Common myeloid progenitor, CD34-positive (primary cell): ENCODE measurements around the gene SPAG16.
A peak's percentile ranks its signal among the peaks of the same experiment; 100 is the strongest.

Source experiments
- CTCF ChIA-PET: fragments of 350-600 bp; sonication (Branson Sonifier 250); formaldehyde crosslinking; loops from one replicate; lab custom pipeline; 2021; ENCODE audit warnings: antibody characterized with exemption; lab: Charles Lee
- POLR2A ChIA-PET: fragments of 350-600 bp; sonication (Branson Sonifier 250); formaldehyde crosslinking; loops from one replicate; lab custom pipeline; 2021; ENCODE audit warnings: antibody characterized with exemption; lab: Charles Lee
- DNase-seq, 3 donors: peaks; one replicate each; pipeline versions ENCODE4 v3.0.0 to v3.0.0-alpha.2; 2013
- H3K27ac ChIP-seq, 2 experiments: 1 replicate in 1 of 2; 2 replicates in 1 of 2; pipeline ENCODE4 v1.7.0; 2013; ENCODE audit warnings: inconsistent platforms in 2 of 2, low read length in 2 of 2, mild to moderate bottlenecking in 2 of 2, low read depth in 1 of 2, moderate library complexity in 1 of 2; ENCODE audit not compliant: severe bottlenecking in 2 of 2, insufficient read depth in 1 of 2, poor library complexity in 1 of 2
- H3K27me3 ChIP-seq, 5 experiments: replicated peaks in 2 of 5; 1 replicate in 3 of 5; 2 replicates in 2 of 5; pipeline versions ENCODE4 v1.6.1 to v1.7.0; 2013; ENCODE audit warnings: low read length in 4 of 5, mild to moderate bottlenecking in 2 of 5, moderate library complexity in 2 of 5, inconsistent platforms in 1 of 5; ENCODE audit not compliant: insufficient read depth in 5 of 5, control insufficient read depth in 4 of 5
- H3K36me3 ChIP-seq, 4 experiments: 1 replicate in 2 of 4; 2 replicates in 2 of 4; pipeline versions ENCODE4 v1.6.1 to v1.7.0; 2013; ENCODE audit warnings: low read length in 3 of 4, control low read depth in 1 of 4, mild to moderate bottlenecking in 1 of 4; ENCODE audit not compliant: control insufficient read depth in 4 of 4, insufficient read depth in 4 of 4
- H3K4me1 ChIP-seq, 4 experiments: 1 replicate in 3 of 4; 2 replicates in 1 of 4; pipeline versions ENCODE4 v1.6.1 to v1.7.1; 2013; ENCODE audit warnings: low read length in 3 of 4, mild to moderate bottlenecking in 3 of 4, control low read depth in 1 of 4, inconsistent platforms in 1 of 4, moderate library complexity in 1 of 4; ENCODE audit not compliant: control insufficient read depth in 4 of 4, insufficient read depth in 4 of 4; ENCODE audit errors: control extremely low read depth in 1 of 4
- H3K4me3 ChIP-seq, 7 experiments: 1 replicate in 4 of 7; 2 replicates in 3 of 7; pipeline versions ENCODE4 v1.5.1 to v1.7.0; 2013; ENCODE audit warnings: mild to moderate bottlenecking in 7 of 7, low read length in 6 of 7, moderate library complexity in 6 of 7, inconsistent platforms in 2 of 7, low read depth in 2 of 7, control low read depth in 1 of 7; ENCODE audit not compliant: insufficient read depth in 4 of 7, control insufficient read depth in 1 of 7; ENCODE audit errors: extremely low read depth in 1 of 7
- H3K9me3 ChIP-seq, 5 experiments: 1 replicate in 4 of 5; 2 replicates in 1 of 5; pipeline versions ENCODE4 v1.6.1 to v1.7.1; 2013; ENCODE audit warnings: low read length in 4 of 5, mild to moderate bottlenecking in 2 of 5, inconsistent platforms in 1 of 5, low read depth in 1 of 5, moderate library complexity in 1 of 5; ENCODE audit not compliant: control insufficient read depth in 4 of 5, insufficient read depth in 2 of 5; ENCODE audit errors: control extremely low read depth in 1 of 5
- WGBS: methylation state at CpG from one replicate; pipeline ENCODE4 v1.1.5; 2013; ENCODE audit not compliant: insufficient coverage; 5-methylcytosine and 5-hydroxymethylcytosine counted together

Gene SPAG16

DNA sequence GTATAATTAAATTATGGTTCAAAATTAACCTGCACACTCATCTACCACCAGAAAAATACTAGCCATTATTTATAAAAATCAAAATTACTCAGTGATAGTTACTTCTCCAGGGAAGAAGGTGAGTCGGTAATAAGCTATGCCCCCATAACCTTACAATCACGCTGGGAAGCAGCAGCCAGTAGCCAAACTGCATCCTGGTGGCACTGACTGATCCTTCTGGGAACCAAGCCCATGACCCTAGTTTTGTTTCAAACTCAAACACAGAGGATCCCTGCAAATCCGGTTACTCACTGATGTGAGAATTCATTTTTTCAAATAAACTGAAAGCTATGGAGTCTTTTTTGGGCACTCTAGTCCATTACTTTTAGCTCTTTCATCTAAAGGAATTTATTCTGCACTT is 1038.4 kb downstream of the SPAG16 start:
- no peak overlapping the region for H3K27ac ChIP-seq
- H3K36me3 ChIP-seq: no peaks in the 10 kb centered on the region
- no peak for DNase-seq
- ChIA-PET CTCF (no interaction called here), POLR2A (no interaction called here)
- no peaks in the 10 kb centered on the region for H3K9me3 ChIP-seq
- H3K27me3 ChIP-seq: peaks cover 0 to 1% (median 0%) of the 10 kb centered on the region in 5 experiments
- WGBS: 94% methylated on average over 3 of the region's 3 CpGs
- no peaks in the 10 kb centered on the region for H3K4me1 ChIP-seq
- no peak overlapping the region for H3K4me3 ChIP-seq

- H3K4me3 ChIP-seq: no peak overlapping the region
- no peaks in the 10 kb centered on the region for H3K4me1 ChIP-seq
- WGBS: no CpG with 5 or more reads among the region's 1 CpG
- DNase-seq: no peak
- ChIA-PET CTCF (interaction anchor here (1.2 kb wide), 1 partner anchor 31 kb away, joined by 3 read pairs; no protein-coding TSS in a partner anchor), POLR2A (no interaction called here)
- no peaks in the 10 kb centered on the region for H3K9me3 ChIP-seq
- no peaks in the 10 kb centered on the region for H3K36me3 ChIP-seq
- peaks cover 0 to 1% (median 0%) of the 10 kb centered on the region in 5 experiments for H3K27me3 ChIP-seq
- H3K27ac ChIP-seq: no peak overlapping the region
These were observed 1041.1 kb downstream of the SPAG16 start for GRCh38 chr2:214325404-214325803.

DNA sequence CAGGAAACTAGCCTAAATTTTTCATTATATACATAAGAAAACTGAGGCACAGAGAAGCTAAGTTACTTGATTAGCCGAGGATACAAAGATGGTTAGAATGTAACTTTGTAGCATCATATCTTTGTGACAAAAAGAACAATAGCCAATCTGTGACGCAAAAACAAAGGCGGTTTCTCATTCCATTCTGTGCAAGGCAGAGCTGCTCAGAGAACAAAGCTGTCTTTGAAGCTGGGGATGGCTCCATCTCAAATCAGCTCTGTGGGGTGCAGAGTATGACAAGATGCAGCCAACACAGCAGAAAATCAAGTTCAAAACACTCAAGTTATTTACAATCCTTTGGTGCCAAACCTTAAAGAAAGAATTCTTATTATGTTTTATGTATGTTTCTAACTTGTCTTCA is 1044.7 kb downstream of the SPAG16 start:
- POLR2A ChIA-PET: no interaction called here
- H3K4me3 ChIP-seq: no peak overlapping the region
- H3K36me3 ChIP-seq: no peaks in the 10 kb centered on the region
- no peaks in the 10 kb centered on the region for H3K4me1 ChIP-seq
- DNase-seq: no peak
- peaks cover 0 to 1% (median 0%) of the 10 kb centered on the region in 5 experiments for H3K27me3 ChIP-seq
- WGBS: 100% methylated on average over 2 of the region's 3 CpGs
- no peak overlapping the region for H3K27ac ChIP-seq
- CTCF ChIA-PET: no interaction called here
- H3K9me3 ChIP-seq: no peaks in the 10 kb centered on the region

DNA sequence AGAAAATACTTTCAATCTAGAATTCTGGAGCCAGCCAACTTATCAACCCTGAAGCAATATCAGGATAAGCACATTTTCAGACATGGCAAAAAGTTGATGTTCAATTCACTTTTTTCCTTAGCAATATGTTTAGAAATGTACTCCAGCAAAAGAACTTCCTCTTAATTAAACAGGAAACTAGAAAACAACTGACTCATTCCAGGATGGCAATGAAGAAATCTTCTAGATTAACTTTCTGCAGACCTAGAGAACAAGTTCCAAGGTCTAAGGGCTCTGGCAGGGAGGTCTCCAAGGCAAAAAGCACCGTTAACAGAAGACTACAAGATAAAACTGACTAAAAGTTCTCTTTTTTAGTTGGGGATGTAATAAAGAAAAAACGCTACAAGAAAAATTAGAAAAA is 1057.4 kb downstream of the SPAG16 start:
- H3K27ac ChIP-seq: no peak overlapping the region
- POLR2A ChIA-PET: no interaction called here
- H3K4me3 ChIP-seq: no peak overlapping the region
- no peaks in the 10 kb centered on the region for H3K9me3 ChIP-seq
- WGBS: no CpG with 5 or more reads among the region's 2 CpGs
- peak; percentile 10 to 65 (median 62) for DNase-seq
- no peaks in the 10 kb centered on the region for H3K27me3 ChIP-seq
- peaks cover 0 to 3% (median 2%) of the 10 kb centered on the region in 4 experiments for H3K4me1 ChIP-seq
- H3K36me3 ChIP-seq: no peaks in the 10 kb centered on the region
- CTCF ChIA-PET: no interaction called here

GRCh38 chr2:214358506-214358905 is 1074.2 kb downstream of the SPAG16 start:
- Histone ChIP-seq H3K4me1 (no peaks in the 10 kb centered on the region), H3K36me3 (no peaks in the 10 kb centered on the region), H3K27ac (no peak overlapping the region), H3K27me3 (no peaks in the 10 kb centered on the region), H3K4me3 (no peak overlapping the region), H3K9me3 (no peaks in the 10 kb centered on the region)
- DNase-seq: no peak
- 100% methylated on average over 1 of the region's 1 CpG for WGBS
- ChIA-PET CTCF (no interaction called here), POLR2A (no interaction called here)

- ChIA-PET CTCF (no interaction called here), POLR2A (no interaction called here)
- Histone ChIP-seq H3K4me1 (no peaks in the 10 kb centered on the region), H3K27me3 (no peaks in the 10 kb centered on the region), H3K36me3 (no peaks in the 10 kb centered on the region), H3K9me3 (no peaks in the 10 kb centered on the region), H3K27ac (no peak overlapping the region), H3K4me3 (no peak overlapping the region)
- no peak for DNase-seq
- WGBS: 100% methylated on average over 1 of the region's 4 CpGs
These were observed 1076.9 kb downstream of the SPAG16 start for GRCh38 chr2:214361116-214361515.

- DNase-seq: no peak
- Histone ChIP-seq H3K9me3 (no peaks in the 10 kb centered on the region), H3K4me3 (no peak overlapping the region), H3K4me1 (no peaks in the 10 kb centered on the region), H3K27ac (no peak overlapping the region), H3K36me3 (no peaks in the 10 kb centered on the region), H3K27me3 (no peaks in the 10 kb centered on the region)
- no CpG with 5 or more reads among the region's 1 CpG for WGBS
- POLR2A ChIA-PET: no interaction called here
- CTCF ChIA-PET: no interaction called here
These were observed 1081.3 kb downstream of the SPAG16 start for GRCh38 chr2:214365549-214365948.
